ENCODE results near the gene PRKACA. TPM values are rescaled to one million over a fixed set of nuclear protein-coding genes. Genes with fewer than 3 reads are reported as not detected.
A peak's percentile ranks its signal among the peaks of the same experiment; 100 is the strongest.

The PRKACA gene
- polyA plus RNA-seq, 2 of the 4 experiments (the other 2 are of a cell fraction): 10.0 to 40.9 TPM

DNA sequence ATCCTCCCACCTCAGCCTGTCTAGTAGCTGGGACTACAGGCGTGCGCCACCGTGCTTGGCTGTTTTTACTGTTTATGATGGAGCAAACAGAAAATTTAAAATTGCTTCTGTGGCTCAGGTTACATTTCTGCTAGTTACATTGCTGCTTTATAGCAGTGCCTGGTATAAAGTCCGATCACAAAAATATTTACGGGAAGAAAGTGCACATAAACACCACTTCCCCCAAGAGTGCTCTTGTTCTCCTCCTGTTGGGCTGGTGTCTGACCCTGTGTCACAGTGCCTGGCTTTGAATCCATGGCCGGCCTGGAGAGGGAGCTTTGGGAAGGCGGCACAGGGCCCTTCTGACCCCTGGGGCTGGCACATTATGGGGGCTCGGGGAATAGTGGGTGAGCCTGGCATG is 11.9 kb downstream of the PRKACA start:
- POLR2A ChIA-PET: no interaction called here
- ATAC-seq (no peak), DNase-seq (ENCODE audit: low read depth in 1 of 2, low spot score in 1 of 2) (no peak), FAIRE-seq (no peak)
- H3K9me3 ChIP-seq: no peaks in the 10 kb centered on the region
- no peaks in the 10 kb centered on the region for H3K4me1 ChIP-seq
- H3K4me2 ChIP-seq: no peak overlapping the region
- TF ChIP-seq ZC3H11A (IDR thresholded peaks at IDR 0.05) (no peak), FOSL2 (IDR thresholded peaks at IDR 0.05) (no peak), FOSL2 (CRISPR knock-in tag; IDR thresholded peaks at IDR 0.05) (no peak), CHD4 (IDR thresholded peaks at IDR 0.05; ENCODE audit: borderline replicate concordance) (no peak), CEBPB (IDR thresholded peaks at IDR 0.05) (no peak), ZFP36 (IDR thresholded peaks at IDR 0.05; ENCODE audit: borderline replicate concordance, partially characterized antibody) (no peak), TFCP2L1 (CRISPR knock-in tag; IDR thresholded peaks at IDR 0.05) (no peak), EHF (CRISPR knock-in tag; IDR thresholded peaks at IDR 0.05) (no peak), CHD2 (IDR thresholded peaks at IDR 0.05; ENCODE audit: low read length, partially characterized antibody) (no peak), MYC (IDR thresholded peaks at IDR 0.05; ENCODE audit: borderline replicate concordance, low read length) (no peak), HOXB5 (CRISPR knock-in tag; IDR thresholded peaks at IDR 0.05) (no peak), EP300 (IDR thresholded peaks at IDR 0.05) (no peak), HDAC2 (IDR thresholded peaks at IDR 0.05) (no peak), NPAS2 (CRISPR knock-in tag; IDR thresholded peaks at IDR 0.05; ENCODE audit: borderline replicate concordance) (no peak), RNF2 (IDR thresholded peaks at IDR 0.05; ENCODE audit: borderline replicate concordance, low read depth) (no peak), BHLHE40 (IDR thresholded peaks at IDR 0.05; ENCODE audit: low read depth, low read length) (no peak), SREBF2 (IDR thresholded peaks at IDR 0.05) (no peak), ESRRA (IDR thresholded peaks at IDR 0.05; ENCODE audit: borderline replicate concordance, low read length) (no peak)
- TF ChIP-seq, protein P1, sequence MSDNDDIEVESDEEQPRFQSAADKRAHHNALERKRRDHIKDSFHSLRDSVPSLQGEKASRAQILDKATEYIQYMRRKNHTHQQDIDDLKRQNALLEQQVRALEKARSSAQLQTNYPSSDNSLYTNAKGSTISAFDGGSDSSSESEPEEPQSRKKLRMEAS (IDR thresholded peaks at IDR 0.05): no peak
- TF ChIP-seq, protein P2, sequence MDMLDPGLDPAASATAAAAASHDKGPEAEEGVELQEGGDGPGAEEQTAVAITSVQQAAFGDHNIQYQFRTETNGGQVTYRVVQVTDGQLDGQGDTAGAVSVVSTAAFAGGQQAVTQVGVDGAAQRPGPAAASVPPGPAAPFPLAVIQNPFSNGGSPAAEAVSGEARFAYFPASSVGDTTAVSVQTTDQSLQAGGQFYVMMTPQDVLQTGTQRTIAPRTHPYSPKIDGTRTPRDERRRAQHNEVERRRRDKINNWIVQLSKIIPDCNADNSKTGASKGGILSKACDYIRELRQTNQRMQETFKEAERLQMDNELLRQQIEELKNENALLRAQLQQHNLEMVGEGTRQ (IDR thresholded peaks at IDR 0.05): no peak
- CTCF ChIA-PET: interaction anchor here (0.9 to 1.2 kb wide), 2 partner anchors 9 to 31 kb away, joined by 3 to 4 read pairs; partner anchors contain the start of gene ASF1B
- WGBS (ENCODE audit: missing lambda C conversion rate): 88% methylated on average over 7 of the region's 8 CpGs
- no peak overlapping the region for H3K4me3 ChIP-seq
- H3K27ac ChIP-seq: no peak overlapping the region

DNA sequence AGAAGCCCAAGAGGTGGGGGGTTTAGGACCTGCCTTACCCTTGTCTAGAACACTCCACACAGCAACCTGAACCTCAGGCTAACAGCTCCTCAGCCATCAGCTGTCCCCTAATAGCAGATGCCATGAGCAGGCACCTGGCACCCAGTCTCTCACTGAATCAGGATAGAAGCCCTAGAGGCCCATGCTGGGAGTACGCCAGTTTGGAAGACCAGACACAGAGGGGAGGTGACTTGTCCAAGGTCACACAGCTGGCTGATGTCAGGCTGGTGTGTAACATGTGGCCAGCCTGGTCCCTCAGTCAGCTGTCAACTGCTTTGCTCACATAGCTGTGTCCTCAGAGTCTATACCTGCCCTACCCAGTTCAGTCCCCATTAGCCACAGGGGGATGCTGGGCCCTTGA is 14.3 kb downstream of the PRKACA start:
- Histone ChIP-seq H3K4me3 (no peak overlapping the region), H3K4me2 (no peak overlapping the region), H3K4me1 (no peaks in the 10 kb centered on the region), H3K27ac (no peak overlapping the region), H3K9me3 (no peaks in the 10 kb centered on the region)
- POLR2A ChIA-PET: no interaction called here
- CTCF ChIA-PET: no interaction called here
- TF ChIP-seq NR3C1 (IDR thresholded peaks at IDR 0.05): no peak
- TF ChIP-seq EHF (CRISPR knock-in tag; IDR thresholded peaks at IDR 0.05): no peak
- TF ChIP-seq CHD2 (IDR thresholded peaks at IDR 0.05; ENCODE audit: low read length, partially characterized antibody): no peak
- no peak for TF ChIP-seq MAFK (IDR thresholded peaks at IDR 0.05; ENCODE audit: partially characterized antibody)
- TF ChIP-seq TP53 (CRISPR knock-in tag; IDR thresholded peaks at IDR 0.05): no peak
- TF ChIP-seq ZFP36 (IDR thresholded peaks at IDR 0.05; ENCODE audit: borderline replicate concordance, partially characterized antibody): no peak
- TF ChIP-seq NPAS2 (CRISPR knock-in tag; IDR thresholded peaks at IDR 0.05; ENCODE audit: borderline replicate concordance): no peak
- no peak for TF ChIP-seq HOXA7 (CRISPR knock-in tag; IDR thresholded peaks at IDR 0.05)
- TF ChIP-seq, protein P3, sequence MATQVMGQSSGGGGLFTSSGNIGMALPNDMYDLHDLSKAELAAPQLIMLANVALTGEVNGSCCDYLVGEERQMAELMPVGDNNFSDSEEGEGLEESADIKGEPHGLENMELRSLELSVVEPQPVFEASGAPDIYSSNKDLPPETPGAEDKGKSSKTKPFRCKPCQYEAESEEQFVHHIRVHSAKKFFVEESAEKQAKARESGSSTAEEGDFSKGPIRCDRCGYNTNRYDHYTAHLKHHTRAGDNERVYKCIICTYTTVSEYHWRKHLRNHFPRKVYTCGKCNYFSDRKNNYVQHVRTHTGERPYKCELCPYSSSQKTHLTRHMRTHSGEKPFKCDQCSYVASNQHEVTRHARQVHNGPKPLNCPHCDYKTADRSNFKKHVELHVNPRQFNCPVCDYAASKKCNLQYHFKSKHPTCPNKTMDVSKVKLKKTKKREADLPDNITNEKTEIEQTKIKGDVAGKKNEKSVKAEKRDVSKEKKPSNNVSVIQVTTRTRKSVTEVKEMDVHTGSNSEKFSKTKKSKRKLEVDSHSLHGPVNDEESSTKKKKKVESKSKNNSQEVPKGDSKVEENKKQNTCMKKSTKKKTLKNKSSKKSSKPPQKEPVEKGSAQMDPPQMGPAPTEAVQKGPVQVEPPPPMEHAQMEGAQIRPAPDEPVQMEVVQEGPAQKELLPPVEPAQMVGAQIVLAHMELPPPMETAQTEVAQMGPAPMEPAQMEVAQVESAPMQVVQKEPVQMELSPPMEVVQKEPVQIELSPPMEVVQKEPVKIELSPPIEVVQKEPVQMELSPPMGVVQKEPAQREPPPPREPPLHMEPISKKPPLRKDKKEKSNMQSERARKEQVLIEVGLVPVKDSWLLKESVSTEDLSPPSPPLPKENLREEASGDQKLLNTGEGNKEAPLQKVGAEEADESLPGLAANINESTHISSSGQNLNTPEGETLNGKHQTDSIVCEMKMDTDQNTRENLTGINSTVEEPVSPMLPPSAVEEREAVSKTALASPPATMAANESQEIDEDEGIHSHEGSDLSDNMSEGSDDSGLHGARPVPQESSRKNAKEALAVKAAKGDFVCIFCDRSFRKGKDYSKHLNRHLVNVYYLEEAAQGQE (IDR thresholded peaks at IDR 0.05): no peak
- no peak for TF ChIP-seq ZC3H11A (IDR thresholded peaks at IDR 0.05)
- no peak for TF ChIP-seq EP300 (IDR thresholded peaks at IDR 0.05)
- no peak for TF ChIP-seq HEYL (CRISPR knock-in tag; IDR thresholded peaks at IDR 0.05)
- TF ChIP-seq GATA3 (IDR thresholded peaks at IDR 0.05; ENCODE audit: borderline replicate concordance): no peak
- no peak for TF ChIP-seq ESRRA (IDR thresholded peaks at IDR 0.05; ENCODE audit: borderline replicate concordance, low read length)
- DNase-seq (ENCODE audit: low read depth in 1 of 2, low spot score in 1 of 2): no peak
- ATAC-seq: peak; percentile 30 to 53; a peak in 3 of 6 replicates
- FAIRE-seq: no peak
- WGBS (ENCODE audit: missing lambda C conversion rate): 100% methylated on average over 1 of the region's 1 CpG

All from A549 (cell line).